Measurements from ENCODE around the gene MEIG1. TPM values are rescaled to one million over a fixed set of nuclear protein-coding genes. Genes with fewer than 3 reads are reported as not detected.

Gene MEIG1
- polyA plus RNA-seq, 1 donor from 2014 or later: 2.0 TPM

DNA sequence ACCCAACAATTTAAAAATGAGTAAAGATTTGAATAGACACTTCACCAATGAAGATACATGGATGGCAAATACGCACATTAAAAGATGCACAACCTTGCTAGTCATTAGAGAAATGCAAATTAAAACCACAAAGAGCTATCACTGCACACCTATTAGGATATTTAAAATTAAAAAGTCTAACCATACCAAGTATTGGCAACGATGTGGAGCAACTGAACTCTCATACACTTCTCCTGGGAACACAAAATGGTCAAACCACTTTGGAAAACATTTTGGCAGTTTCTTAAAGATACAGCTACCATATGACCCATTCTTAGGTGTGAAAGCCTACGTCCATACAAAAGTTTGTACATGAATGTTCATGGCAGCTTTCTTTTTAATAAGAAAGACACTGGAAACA is 41.4 kb upstream of the MEIG1 start:
- Histone ChIP-seq H3K79me2 (replicated peaks; ENCODE audit: insufficient read depth, low read length) (no peaks in the 10 kb centered on the region), H3K36me3 (ENCODE audit: insufficient read depth, low read length) (peaks cover 9% of the 10 kb centered on the region)
- TF ChIP-seq, protein P1, sequence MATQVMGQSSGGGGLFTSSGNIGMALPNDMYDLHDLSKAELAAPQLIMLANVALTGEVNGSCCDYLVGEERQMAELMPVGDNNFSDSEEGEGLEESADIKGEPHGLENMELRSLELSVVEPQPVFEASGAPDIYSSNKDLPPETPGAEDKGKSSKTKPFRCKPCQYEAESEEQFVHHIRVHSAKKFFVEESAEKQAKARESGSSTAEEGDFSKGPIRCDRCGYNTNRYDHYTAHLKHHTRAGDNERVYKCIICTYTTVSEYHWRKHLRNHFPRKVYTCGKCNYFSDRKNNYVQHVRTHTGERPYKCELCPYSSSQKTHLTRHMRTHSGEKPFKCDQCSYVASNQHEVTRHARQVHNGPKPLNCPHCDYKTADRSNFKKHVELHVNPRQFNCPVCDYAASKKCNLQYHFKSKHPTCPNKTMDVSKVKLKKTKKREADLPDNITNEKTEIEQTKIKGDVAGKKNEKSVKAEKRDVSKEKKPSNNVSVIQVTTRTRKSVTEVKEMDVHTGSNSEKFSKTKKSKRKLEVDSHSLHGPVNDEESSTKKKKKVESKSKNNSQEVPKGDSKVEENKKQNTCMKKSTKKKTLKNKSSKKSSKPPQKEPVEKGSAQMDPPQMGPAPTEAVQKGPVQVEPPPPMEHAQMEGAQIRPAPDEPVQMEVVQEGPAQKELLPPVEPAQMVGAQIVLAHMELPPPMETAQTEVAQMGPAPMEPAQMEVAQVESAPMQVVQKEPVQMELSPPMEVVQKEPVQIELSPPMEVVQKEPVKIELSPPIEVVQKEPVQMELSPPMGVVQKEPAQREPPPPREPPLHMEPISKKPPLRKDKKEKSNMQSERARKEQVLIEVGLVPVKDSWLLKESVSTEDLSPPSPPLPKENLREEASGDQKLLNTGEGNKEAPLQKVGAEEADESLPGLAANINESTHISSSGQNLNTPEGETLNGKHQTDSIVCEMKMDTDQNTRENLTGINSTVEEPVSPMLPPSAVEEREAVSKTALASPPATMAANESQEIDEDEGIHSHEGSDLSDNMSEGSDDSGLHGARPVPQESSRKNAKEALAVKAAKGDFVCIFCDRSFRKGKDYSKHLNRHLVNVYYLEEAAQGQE (IDR thresholded peaks at IDR 0.05; ENCODE audit: borderline replicate concordance): no peak
- TF ChIP-seq TAF1 (IDR thresholded peaks at IDR 0.05; ENCODE audit: low read depth): no peak
- TF ChIP-seq EP300 (conservative IDR thresholded peaks at IDR 0.05; ENCODE audit: poor library complexity, severe bottlenecking): no peak
- TF ChIP-seq RAD21 (conservative IDR thresholded peaks at IDR 0.05): no peak
- no peak for TF ChIP-seq POLR2AphosphoS5 (IDR thresholded peaks at IDR 0.05)

DNA sequence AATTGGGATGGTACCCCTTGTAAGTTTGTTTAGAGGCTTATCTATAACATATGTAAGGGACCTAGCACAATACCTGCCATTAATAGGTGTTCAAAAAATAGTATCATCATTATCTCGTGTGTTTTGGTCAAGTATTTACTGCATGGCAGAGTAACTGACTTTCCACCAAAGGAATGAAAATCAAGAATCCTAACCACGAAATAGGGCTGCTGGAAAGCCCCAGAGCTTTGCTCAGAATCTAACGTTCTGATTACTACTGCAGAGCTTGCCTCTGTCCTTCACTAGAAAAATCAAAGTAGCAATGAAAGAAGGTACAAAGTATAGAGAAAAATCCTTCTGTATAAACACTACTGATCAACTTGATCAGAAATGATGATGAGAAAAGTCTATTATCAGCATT is 40.2 kb upstream of the MEIG1 start:
- H3F3A ChIP-seq (ENCODE audit: insufficient read depth, low read length, poor library complexity, severe bottlenecking): no peaks in the 10 kb centered on the region
- H3K9me3 ChIP-seq (ENCODE audit: low read length): no peaks in the 10 kb centered on the region
- no peak overlapping the region for H3K4me2 ChIP-seq (ENCODE audit: low read length)
- H3K4me3 ChIP-seq (ENCODE audit: low read length): no peak overlapping the region
- H3K36me3 ChIP-seq (ENCODE audit: insufficient read depth, low read length): peaks cover 9% of the 10 kb centered on the region
- H3K9me2 ChIP-seq (ENCODE audit: insufficient read depth, low read length): no peaks in the 10 kb centered on the region
- no peaks in the 10 kb centered on the region for H4K20me1 ChIP-seq (ENCODE audit: insufficient read depth)
- no peak overlapping the region for H3K27ac ChIP-seq (ENCODE audit: low read length)
- no peaks in the 10 kb centered on the region for H3K79me2 ChIP-seq (replicated peaks; ENCODE audit: insufficient read depth, low read length)
- no peak overlapping the region for H2AFZ ChIP-seq (ENCODE audit: low read depth, low read length)
- TF ChIP-seq, protein P1 (IDR thresholded peaks at IDR 0.05; ENCODE audit: borderline replicate concordance): no peak
- TF ChIP-seq EZH2 (IDR thresholded peaks at IDR 0.05; ENCODE audit: borderline replicate concordance, insufficient read depth, low read length, poor library complexity, severe bottlenecking) (no peak), MXI1 (conservative IDR thresholded peaks at IDR 0.05; ENCODE audit: poor library complexity, severe bottlenecking) (no peak), SMC3 (conservative IDR thresholded peaks at IDR 0.05; ENCODE audit: poor library complexity) (no peak)
- TF ChIP-seq, protein P2, sequence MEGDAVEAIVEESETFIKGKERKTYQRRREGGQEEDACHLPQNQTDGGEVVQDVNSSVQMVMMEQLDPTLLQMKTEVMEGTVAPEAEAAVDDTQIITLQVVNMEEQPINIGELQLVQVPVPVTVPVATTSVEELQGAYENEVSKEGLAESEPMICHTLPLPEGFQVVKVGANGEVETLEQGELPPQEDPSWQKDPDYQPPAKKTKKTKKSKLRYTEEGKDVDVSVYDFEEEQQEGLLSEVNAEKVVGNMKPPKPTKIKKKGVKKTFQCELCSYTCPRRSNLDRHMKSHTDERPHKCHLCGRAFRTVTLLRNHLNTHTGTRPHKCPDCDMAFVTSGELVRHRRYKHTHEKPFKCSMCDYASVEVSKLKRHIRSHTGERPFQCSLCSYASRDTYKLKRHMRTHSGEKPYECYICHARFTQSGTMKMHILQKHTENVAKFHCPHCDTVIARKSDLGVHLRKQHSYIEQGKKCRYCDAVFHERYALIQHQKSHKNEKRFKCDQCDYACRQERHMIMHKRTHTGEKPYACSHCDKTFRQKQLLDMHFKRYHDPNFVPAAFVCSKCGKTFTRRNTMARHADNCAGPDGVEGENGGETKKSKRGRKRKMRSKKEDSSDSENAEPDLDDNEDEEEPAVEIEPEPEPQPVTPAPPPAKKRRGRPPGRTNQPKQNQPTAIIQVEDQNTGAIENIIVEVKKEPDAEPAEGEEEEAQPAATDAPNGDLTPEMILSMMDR (IDR thresholded peaks at IDR 0.05; ENCODE audit: poor library complexity, severe bottlenecking): no peak
- H3K27me3 ChIP-seq (ENCODE audit: insufficient read depth, low read depth, low read length): no peaks in the 10 kb centered on the region
- H3K9ac ChIP-seq (ENCODE audit: low read length): no peak overlapping the region

More for the DNA sequence above, 41.4 kb upstream of the MEIG1 start:
- Histone ChIP-seq H3K27me3 (ENCODE audit: insufficient read depth, low read depth, low read length) (no peaks in the 10 kb centered on the region), H3F3A (ENCODE audit: insufficient read depth, low read length, poor library complexity, severe bottlenecking) (no peaks in the 10 kb centered on the region), H3K27ac (ENCODE audit: low read length) (no peak overlapping the region), H3K4me2 (ENCODE audit: low read length) (no peak overlapping the region), H3K9ac (ENCODE audit: low read length) (no peak overlapping the region), H2AFZ (ENCODE audit: low read depth, low read length) (no peak overlapping the region), H4K20me1 (ENCODE audit: insufficient read depth) (no peaks in the 10 kb centered on the region), H3K9me2 (ENCODE audit: insufficient read depth, low read length) (no peaks in the 10 kb centered on the region), H3K4me3 (ENCODE audit: low read length) (no peak overlapping the region), H3K9me3 (ENCODE audit: low read length) (no peaks in the 10 kb centered on the region)
